HAP-1 (cell line): ENCODE results near the gene OR2V2.
"Not testable (repeated sequence)": the region's sequence is repeated elsewhere in the genome, so short reads cannot be mapped to it uniquely, and the experiment has no call there.

Source experiments
- DNase-seq, 2 experiments: peaks; one replicate each; pipeline ENCODE4 v3.0.0-alpha.2; 2016 to 2020; ENCODE audit warnings: low spot score in 2 of 2
- H3K27me3 ChIP-seq: fragments of 250-450 bp; sonication (Bioruptor Pico); 2 replicates; pipeline ENCODE4 v1.5.1; 2020; ENCODE audit warnings: low read depth, mild to moderate bottlenecking, moderate library complexity
- H3K36me3 ChIP-seq: fragments of 250-450 bp; sonication (Bioruptor Pico); replicated peaks from 2 replicates; pipeline ENCODE4 v1.5.1; 2020; ENCODE audit warnings: mild to moderate bottlenecking
- H3K4me1 ChIP-seq: fragments of 250-450 bp; sonication (Bioruptor Pico); 2 replicates; pipeline ENCODE4 v1.5.1; 2020; ENCODE audit warnings: mild to moderate bottlenecking
- H3K4me3 ChIP-seq: fragments of 250-450 bp; sonication (Bioruptor Pico); 2 replicates; pipeline ENCODE4 v1.5.1; 2020; ENCODE audit warnings: mild to moderate bottlenecking, moderate library complexity
- H3K9me3 ChIP-seq: fragments of 250-450 bp; sonication (Bioruptor Pico); 2 replicates; pipeline ENCODE4 v1.5.1; 2020; ENCODE audit warnings: mild to moderate bottlenecking, moderate library complexity
- in situ Hi-C: fragments of 300-500 bp; cut with MboI; formaldehyde crosslinking; loops from 3 replicates; pipeline ENCODE4 v1.14.3; 2020; ENCODE audit warnings: low sequenced_read_pairs, inconsistent platforms, mixed read lengths

The OR2V2 gene

DNA sequence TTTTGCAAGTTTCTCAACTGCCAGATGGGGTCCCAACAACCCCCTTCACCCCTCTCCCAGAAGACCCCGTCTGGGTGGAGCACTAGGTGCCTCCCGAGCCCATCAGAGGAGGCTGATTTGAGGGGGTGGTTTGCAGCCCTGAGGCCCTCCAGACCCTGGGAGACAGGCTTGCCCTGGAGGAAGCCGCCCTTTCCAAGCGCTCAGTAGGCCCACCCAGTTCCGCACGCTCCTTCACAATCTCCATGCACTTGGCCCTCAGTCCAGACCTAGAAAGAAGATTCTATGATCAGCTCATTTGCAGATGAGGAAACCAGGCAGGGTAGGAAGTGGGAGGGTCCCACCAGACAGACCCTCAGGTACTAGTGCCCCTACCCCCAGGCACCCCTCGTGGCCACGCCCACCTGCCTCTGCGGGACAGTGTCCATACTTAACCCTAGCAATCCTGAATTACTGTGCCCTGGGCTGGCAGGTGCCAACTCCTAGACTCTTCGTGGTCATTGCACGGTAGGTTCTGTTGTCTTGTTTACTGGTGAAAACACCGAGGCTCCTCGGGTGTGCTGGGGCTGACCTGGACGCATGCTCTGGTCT lies 38.7 kb upstream of the OR2V2 start:
- Histone ChIP-seq H3K36me3 (no peaks in the 10 kb centered on the region), H3K4me1 (no peaks in the 10 kb centered on the region), H3K9me3 (no peaks in the 10 kb centered on the region), H3K4me3 (no peak overlapping the region), H3K27me3 (no peaks in the 10 kb centered on the region; the same call in 1 of the 2 replicates)
- in situ Hi-C loops, result no loop called here
- no peak for DNase-seq

DNA sequence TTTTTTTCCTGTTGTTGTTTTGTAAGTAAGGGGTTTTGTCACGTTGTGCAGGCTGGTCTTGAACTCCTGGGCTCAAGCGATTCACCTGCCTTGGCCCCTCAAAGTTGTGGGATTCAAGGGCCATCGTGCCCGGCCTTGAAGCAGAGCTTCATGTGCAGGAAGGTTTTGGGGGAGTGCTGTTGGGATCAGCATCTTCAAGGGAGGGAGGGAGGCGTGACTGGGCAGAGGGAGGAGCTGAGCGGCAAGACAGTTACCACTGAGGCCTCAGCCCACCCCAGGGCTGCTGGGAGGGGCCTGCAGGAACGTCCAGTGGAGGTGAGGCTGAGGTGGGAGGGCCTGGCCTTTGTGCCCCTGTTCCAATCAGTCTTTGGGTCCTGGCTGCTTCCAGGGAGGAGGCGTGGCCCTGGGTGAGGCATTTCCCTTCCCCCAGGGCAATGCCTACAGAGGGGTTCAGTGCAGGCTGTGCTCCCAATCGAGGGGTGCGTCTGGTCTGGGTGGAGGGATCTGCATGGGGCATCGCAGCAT lies 37.8 kb upstream of the OR2V2 start:
- DNase-seq, result no peak
- Histone ChIP-seq H3K27me3 (no peaks in the 10 kb centered on the region; the same call in 1 of the 2 replicates), H3K4me1 (no peaks in the 10 kb centered on the region), H3K4me3 (no peak overlapping the region), H3K36me3 (no peaks in the 10 kb centered on the region), H3K9me3 (no peaks in the 10 kb centered on the region)
- in situ Hi-C loops, result no loop called here

DNA sequence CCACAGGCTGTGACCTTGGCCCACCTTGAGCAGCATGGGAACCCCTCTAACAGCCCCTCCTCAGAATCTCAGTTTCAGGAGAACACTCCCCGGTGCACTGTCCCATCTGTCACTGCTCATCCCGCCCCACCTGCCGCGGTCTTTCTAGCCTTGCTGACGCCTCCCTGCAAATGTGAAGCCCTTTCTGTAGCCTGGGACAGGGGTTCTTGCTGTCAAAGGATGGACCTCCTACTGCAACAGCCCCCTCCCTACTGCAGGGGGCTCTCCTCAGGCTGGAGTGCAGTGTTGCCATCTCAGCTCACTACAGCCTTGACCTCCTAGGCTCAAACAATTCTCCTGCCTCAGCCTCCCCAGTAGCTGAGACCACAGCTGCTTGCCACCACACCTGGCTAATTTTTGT lies 36.4 kb upstream of the OR2V2 start:
- Histone ChIP-seq H3K36me3 (no peaks in the 10 kb centered on the region), H3K4me3 (no peak overlapping the region), H3K9me3 (no peaks in the 10 kb centered on the region), H3K4me1 (no peaks in the 10 kb centered on the region), H3K27me3 (no peaks in the 10 kb centered on the region; the same call in 1 of the 2 replicates)
- DNase-seq, result no peak
- in situ Hi-C loops, result no loop called here

DNA sequence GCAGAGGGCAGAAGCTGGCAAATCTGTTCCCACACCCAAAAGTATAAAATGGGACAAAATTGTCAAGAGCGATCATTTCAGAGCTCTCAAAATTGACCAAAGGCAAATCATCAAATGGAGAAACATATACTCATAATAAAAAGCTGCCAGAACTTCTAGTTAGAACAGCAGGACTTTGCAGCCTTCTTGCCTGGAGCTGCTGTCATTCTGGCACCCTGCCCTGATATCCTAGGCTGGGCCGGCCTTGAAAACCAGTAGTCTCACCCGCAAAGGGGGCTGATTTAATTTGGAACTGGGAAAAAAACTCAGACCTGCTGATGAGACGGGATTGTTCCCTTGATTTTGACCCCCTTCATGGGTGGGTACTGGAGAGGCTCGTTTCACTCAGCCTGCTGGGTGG lies 34.9 kb upstream of the OR2V2 start:
- H3K4me1 ChIP-seq, result no peaks in the 10 kb centered on the region
- in situ Hi-C loops, result no loop called here
- DNase-seq, result no peak
- H3K27me3 ChIP-seq, result no peaks in the 10 kb centered on the region; the same call in 1 of the 2 replicates
- no peak overlapping the region for H3K4me3 ChIP-seq
- no peaks in the 10 kb centered on the region for H3K36me3 ChIP-seq
- H3K9me3 ChIP-seq, result no peaks in the 10 kb centered on the region

DNA sequence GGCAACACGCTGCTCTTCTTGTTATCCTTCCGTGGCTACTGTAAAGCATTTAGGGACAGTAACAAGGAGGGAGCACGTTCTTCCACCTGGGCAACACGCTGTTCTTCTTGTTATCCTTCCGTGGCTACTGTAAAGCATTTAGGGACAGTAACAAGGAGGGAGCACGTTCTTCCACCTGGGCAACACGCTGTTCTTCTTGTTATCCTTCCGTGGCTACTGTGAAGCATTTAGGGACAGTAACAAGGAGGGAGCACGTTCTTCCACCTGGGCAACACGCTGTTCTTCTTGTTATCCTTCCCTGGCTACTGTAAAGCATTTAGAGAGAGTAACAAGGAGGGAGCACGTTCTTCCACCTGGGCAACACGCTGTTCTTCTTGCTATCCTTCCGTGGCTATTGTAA lies 33.8 kb upstream of the OR2V2 start:
- DNase-seq, H3K27me3 ChIP-seq, in situ Hi-C loops: not testable (repeated sequence)

DNA sequence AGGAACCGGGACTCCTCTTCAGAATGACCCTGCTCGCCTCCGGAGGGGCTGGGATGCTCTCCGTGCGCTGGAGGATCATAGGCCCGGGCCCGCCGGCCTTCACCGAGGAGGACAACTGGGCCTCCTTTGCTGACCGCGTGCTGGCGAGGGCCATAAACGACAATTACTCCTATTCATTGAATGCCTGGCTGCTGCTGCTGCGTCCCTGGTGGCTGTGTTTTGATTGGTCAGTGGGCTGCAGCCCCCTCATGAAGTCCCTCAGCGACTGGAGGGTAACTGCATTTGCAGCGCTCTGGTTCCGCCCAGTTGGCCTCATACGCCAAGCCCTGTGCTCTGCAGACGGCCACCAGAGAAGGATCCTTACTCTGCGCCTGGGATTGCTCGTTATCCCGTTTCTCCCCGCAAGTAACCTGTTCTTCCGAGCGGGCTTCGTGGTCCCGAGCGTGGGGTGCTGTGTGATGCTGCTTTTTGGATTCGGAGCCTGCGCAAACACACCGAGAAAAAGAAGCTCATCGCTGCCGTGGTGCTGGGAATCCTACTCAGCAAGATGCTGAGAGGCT lies 33.0 kb upstream of the OR2V2 start:
- Histone ChIP-seq H3K27me3 (no peaks in the 10 kb centered on the region; the same call in 1 of the 2 replicates), H3K36me3 (no peaks in the 10 kb centered on the region), H3K4me3 (no peak overlapping the region), H3K4me1 (no peaks in the 10 kb centered on the region), H3K9me3 (no peaks in the 10 kb centered on the region)
- in situ Hi-C loops, result no loop called here
- DNase-seq, result no peak

More for the DNA sequence above, 33.8 kb upstream of the OR2V2 start:
- not testable (repeated sequence) for H3K4me3 ChIP-seq, H3K4me1 ChIP-seq, H3K9me3 ChIP-seq, H3K36me3 ChIP-seq

DNA sequence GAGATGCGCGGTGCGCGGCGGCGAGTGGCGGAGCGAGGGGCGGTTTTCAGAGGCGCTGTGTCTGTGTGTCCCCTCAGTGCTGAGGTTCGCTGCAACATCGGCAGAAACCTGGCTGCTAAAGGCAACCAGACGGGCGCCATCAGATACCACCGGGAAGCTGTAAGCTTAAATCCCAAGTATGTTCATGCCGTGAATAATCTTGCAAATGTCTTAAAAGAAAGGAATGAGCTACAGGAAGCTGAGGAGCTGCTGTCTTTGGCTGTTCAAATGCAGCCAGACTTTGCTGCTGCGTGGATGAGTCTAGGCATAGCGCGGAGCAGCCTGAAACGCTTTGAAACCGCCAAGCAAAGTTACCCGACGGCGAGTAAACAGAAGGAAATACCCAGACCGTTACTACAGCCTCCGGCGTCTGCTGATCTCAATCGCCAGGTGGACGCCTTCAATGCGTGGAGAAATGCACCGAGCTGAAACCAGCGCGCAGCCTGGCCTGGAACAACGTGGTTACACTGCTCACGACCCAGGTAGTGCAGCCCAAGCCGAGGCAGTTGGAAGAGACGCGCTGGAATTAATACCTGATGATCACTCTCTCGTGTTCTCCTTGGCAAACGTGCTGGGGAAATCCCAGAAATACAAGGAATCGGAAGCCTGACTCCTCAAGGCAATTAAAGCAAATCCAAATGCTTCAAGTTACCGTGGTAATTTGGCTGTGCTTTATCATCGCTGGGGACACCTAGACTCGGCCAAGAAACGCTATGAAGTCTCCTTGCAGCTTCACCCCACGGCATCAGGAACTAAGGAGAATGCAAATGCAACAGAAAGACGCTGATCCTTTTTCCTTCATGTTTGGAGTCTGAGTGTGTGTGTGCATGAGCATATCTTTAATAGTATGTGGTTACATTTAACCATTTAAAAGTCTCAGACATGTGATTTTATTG lies 32.3 kb upstream of the OR2V2 start:
- no peaks in the 10 kb centered on the region for H3K9me3 ChIP-seq
- no peak overlapping the region for H3K4me3 ChIP-seq
- H3K36me3 ChIP-seq, result no peaks in the 10 kb centered on the region
- DNase-seq, result no peak
- in situ Hi-C loops, result no loop called here
- peaks cover 4% of the 10 kb centered on the region for H3K27me3 ChIP-seq
- H3K4me1 ChIP-seq, result no peaks in the 10 kb centered on the region

DNA sequence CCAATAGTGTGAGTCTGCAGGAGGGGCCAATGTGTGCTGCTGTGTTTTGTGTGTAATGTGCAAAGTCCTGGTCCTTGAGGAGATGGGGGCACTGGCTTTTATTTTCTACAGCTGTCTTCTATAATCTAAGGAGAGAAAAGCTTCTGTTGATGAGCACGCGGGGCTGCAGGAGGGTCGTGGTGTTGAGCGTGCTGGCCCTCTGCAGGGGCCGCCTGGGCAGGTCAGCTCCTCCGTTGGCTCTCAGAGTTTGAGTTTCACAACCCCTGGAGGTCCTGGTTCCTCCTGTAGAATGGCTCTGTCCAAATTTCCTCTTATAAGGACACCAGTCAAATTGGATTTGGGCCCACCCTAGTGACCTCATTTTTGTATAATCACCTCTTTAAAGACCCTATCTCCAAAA lies 29.0 kb upstream of the OR2V2 start:
- no peak overlapping the region for H3K4me3 ChIP-seq
- in situ Hi-C loops, result no loop called here

DNA sequence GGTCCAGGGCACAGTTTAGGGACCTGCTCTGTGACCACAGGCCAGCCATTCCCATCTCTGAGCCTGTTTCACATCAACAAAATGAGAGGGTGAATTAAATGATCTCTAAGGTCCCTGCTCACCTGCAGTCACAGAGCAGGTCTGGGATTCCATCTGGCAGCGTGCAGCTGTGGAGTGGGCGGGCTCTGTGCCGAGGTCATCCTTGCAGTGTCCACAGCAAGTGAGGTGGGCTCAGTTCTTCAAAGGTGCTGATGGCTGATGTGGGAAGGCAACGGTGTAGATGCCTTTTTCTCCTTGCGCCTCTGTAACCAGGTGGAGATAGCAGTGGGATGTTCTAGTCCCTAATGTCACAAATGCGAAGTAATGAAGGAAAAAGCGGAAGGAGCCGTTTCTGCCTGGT lies 28.3 kb upstream of the OR2V2 start:
- peaks cover 10% of the 10 kb centered on the region for H3K27me3 ChIP-seq
- no peaks in the 10 kb centered on the region for H3K4me1 ChIP-seq
- DNase-seq, result no peak
- no peak overlapping the region for H3K4me3 ChIP-seq
- no peaks in the 10 kb centered on the region for H3K36me3 ChIP-seq
- in situ Hi-C loops, result no loop called here
- no peaks in the 10 kb centered on the region for H3K9me3 ChIP-seq

More for the DNA sequence above, 29.0 kb upstream of the OR2V2 start:
- no peak for DNase-seq
- no peaks in the 10 kb centered on the region for H3K9me3 ChIP-seq
- H3K36me3 ChIP-seq, result no peaks in the 10 kb centered on the region
- no peaks in the 10 kb centered on the region for H3K4me1 ChIP-seq
- peaks cover 10% of the 10 kb centered on the region for H3K27me3 ChIP-seq

DNA sequence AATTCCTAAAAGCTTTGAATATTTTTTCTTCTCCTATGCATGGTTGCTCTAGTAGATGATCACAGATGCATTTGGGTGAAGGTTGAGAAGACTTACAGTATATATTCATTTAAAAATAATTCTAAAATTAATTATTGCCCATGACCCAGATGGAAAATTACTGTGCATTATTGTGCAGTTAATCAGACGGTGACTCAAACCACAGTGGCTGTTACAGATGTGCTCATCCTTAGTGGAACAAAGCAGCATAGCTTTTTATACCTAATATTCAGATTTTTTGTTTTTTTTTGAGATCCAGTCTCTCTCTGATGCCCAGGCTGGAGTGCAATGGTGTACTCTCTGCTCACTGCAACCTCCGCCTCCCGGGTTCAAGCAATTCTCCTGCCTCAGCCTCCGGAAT lies 27.1 kb upstream of the OR2V2 start:
- Histone ChIP-seq H3K4me1 (no peaks in the 10 kb centered on the region), H3K4me3 (no peak overlapping the region), H3K27me3 (peaks cover 10% of the 10 kb centered on the region), H3K36me3 (no peaks in the 10 kb centered on the region), H3K9me3 (no peaks in the 10 kb centered on the region)
- DNase-seq, result no peak
- in situ Hi-C loops, result no loop called here

DNA sequence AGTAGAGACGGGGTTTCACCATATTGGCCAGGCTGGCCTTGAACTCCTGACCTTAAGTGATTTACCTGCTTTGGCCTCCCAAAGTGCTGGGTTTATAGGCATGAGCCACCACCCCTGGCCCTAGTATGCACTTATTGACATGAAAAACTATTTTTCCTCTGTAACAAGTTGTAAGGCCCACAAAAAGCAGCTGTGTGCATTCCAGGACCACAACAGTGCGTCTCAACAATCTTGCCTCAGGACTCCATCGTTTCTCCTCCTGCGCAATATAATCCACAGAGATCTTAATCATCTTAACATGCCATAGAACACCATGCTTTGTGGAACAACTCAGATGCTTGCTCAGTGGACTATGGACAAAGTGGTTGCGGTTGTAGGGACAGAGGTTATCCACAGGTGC lies 26.6 kb upstream of the OR2V2 start:
- H3K9me3 ChIP-seq, result no peaks in the 10 kb centered on the region
- no peaks in the 10 kb centered on the region for H3K4me1 ChIP-seq
- peaks cover 10% of the 10 kb centered on the region for H3K27me3 ChIP-seq
- H3K36me3 ChIP-seq, result no peaks in the 10 kb centered on the region
- in situ Hi-C loops, result no loop called here
- DNase-seq, result no peak
- no peak overlapping the region for H3K4me3 ChIP-seq

DNA sequence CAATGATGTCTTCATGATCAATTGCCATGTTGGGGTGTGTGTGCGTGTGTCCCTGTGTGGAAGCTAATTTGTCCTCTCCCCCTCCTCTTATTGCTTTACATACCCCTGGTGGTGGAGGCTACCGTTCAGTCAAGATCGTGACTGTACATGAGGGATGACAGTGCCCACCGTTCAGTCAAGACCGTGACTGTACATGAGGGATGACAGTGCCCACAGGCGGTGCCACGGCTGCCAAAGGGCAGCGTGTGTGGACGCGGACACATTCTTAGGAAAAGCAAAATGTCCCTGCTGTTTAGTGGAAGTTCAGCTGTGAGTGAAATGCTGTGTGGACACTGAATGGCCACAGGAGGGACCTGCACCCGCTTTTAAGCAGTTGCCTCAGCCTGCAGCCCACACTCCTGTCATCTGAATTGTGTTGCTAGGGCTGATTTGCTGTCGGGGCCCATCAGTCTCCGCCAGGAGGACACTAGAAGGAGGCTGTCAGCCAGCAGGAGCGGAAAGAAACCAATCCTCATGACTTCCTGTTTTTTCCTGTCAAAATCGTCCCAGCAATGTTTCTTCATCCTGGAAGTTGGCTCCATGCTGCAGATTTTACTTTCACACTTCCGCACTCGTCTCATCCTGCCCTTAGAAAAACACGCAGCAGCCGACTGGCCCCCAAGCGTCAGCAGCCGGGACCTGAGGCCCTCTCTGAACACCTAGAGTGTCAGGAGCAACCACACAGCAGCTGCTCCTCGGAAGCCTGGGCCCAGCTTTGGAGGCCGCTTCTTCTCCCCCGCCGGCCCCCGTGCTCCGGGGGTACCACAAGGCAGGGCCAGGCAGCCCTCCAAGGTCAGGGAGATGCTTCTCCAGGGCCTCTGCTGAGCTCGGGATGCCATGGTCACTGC lies 25.5 kb upstream of the OR2V2 start:
- in situ Hi-C loops, result no loop called here
- Histone ChIP-seq H3K27me3 (peaks cover 10% of the 10 kb centered on the region), H3K36me3 (no peaks in the 10 kb centered on the region), H3K9me3 (no peaks in the 10 kb centered on the region), H3K4me1 (no peaks in the 10 kb centered on the region), H3K4me3 (no peak overlapping the region)
- DNase-seq, result no peak

DNA sequence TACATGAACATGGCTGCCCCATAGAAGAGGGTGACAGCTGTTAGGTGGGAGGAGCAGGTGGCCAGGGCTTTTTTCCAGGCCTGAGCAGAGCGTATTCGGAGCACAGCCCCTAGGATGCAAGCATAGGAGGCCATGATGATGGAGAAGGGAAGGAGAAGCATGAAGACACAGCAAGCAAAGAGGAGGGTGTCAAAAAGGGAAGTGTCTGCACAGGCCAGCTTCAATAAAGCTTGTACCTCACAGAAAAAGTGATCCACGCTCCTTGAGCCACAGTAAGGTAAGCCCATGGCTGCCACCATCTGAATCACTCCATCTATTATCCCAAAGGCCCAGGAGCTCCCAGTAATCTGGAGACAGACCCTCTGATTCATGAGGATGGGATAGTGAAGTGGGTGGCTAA lies 22.9 kb upstream of the OR2V2 start:
- H3K27me3 ChIP-seq, result peaks cover 13% of the 10 kb centered on the region
- no peak overlapping the region for H3K4me3 ChIP-seq
- in situ Hi-C loops, result no loop called here
- no peak for DNase-seq
- H3K36me3 ChIP-seq, result no peaks in the 10 kb centered on the region
- H3K4me1 ChIP-seq, result no peaks in the 10 kb centered on the region
- no peaks in the 10 kb centered on the region for H3K9me3 ChIP-seq
